RWPE1 (cell line): ENCODE data around the gene YIPF6.
A peak's percentile ranks its signal among the peaks of the same experiment; 100 is the strongest.
"Not testable (repeated sequence)": the region's sequence is repeated elsewhere in the genome, so short reads cannot be mapped to it uniquely, and the experiment has no call there.

Source experiments
- CTCF ChIA-PET: fragments of 350-600 bp; sonication (Branson Sonifier 250); formaldehyde crosslinking; extraction: SDS; loops from one replicate; lab custom pipeline; 2021; lab: Yijun Ruan, JAX
- POLR2A ChIA-PET: fragments of 400-600 bp; formaldehyde crosslinking; extraction: SDS; loops from one replicate; lab custom pipeline; 2020; ENCODE audit warnings: antibody characterized with exemption; ENCODE audit not compliant: low non-redundant PET; lab: Yijun Ruan, JAX
- DNase-seq: peaks from one replicate; pipeline ENCODE4 v3.0.0; 2012; ENCODE audit warnings: low spot score
- H3K27ac ChIP-seq: fragments of 450-650 bp; 2 replicates; pipeline ENCODE4 v1.5.1; 2017
- CTCF ChIP-seq: fragments of 450-650 bp; conservative IDR thresholded peaks from 2 replicates; pipeline ENCODE4 v1.5.1; 2017; ENCODE audit warnings: low read depth, mild to moderate bottlenecking

The YIPF6 gene

GRCh38 chrX:68462197-68462596, 36.7 kb upstream of the YIPF6 start:
- DNase-seq, result no peak
- no peak for TF ChIP-seq CTCF
- ChIA-PET CTCF (interaction anchor here (0.6 kb wide), 1 partner anchor 64 kb away, joined by 3 read pairs; no protein-coding TSS in a partner anchor), POLR2A (no interaction called here)
- no peak overlapping the region for H3K27ac ChIP-seq

- TF ChIP-seq CTCF, result peak; percentile 34
- no peak overlapping the region for H3K27ac ChIP-seq
- DNase-seq, result no peak
- CTCF ChIA-PET, result interaction anchor here (0.6 kb wide), 1 partner anchor 64 kb away, joined by 3 read pairs; no protein-coding TSS in a partner anchor
- POLR2A ChIA-PET, result no interaction called here
These were observed 36.2 kb upstream of the YIPF6 start for GRCh38 chrX:68462653-68463052.

GRCh38 chrX:68463880-68464279, 35.0 kb upstream of the YIPF6 start:
- CTCF ChIA-PET, result no interaction called here
- no peak for TF ChIP-seq CTCF
- no peak overlapping the region for H3K27ac ChIP-seq
- no peak for DNase-seq
- POLR2A ChIA-PET, result no interaction called here

GRCh38 chrX:68464796-68465195, 34.1 kb upstream of the YIPF6 start:
- ChIA-PET CTCF (no interaction called here), POLR2A (no interaction called here)
- no peak for DNase-seq
- H3K27ac ChIP-seq, result no peak overlapping the region
- no peak for TF ChIP-seq CTCF

- DNase-seq, result no peak
- ChIA-PET POLR2A (no interaction called here), CTCF (interaction anchor here (0.5 to 1.0 kb wide), 2 partner anchors 9 to 56 kb away, joined by 3 to 6 read pairs; no protein-coding TSS in a partner anchor)
- no peak for TF ChIP-seq CTCF
- no peak overlapping the region for H3K27ac ChIP-seq
These were observed 17.9 kb upstream of the YIPF6 start for GRCh38 chrX:68480969-68481368.

GRCh38 chrX:68486198-68486597, 12.7 kb upstream of the YIPF6 start:
- POLR2A ChIA-PET, H3K27ac ChIP-seq, DNase-seq, CTCF ChIA-PET: not testable (repeated sequence)

- no peak for TF ChIP-seq CTCF
- no peak overlapping the region for H3K27ac ChIP-seq
- CTCF ChIA-PET, result no interaction called here
- POLR2A ChIA-PET, result no interaction called here
- DNase-seq, result no peak
These were observed 11.6 kb upstream of the YIPF6 start for GRCh38 chrX:68487254-68487653.
